HEK293T (cell line): ENCODE data around the gene TFEB.

Experiments
- FOXK2 ChIP-seq: fragments of 450-650 bp; IDR thresholded peaks from 2 replicates; pipeline ENCODE4 v1.6.1; 2016; ENCODE audit warnings: mild to moderate bottlenecking
- FOXM1 ChIP-seq: fragments of 450-650 bp; IDR thresholded peaks from 2 replicates; pipeline ENCODE4 v1.6.1; 2017; ENCODE audit warnings: mild to moderate bottlenecking, borderline replicate concordance
- NFRKB ChIP-seq: fragments of 450-650 bp; IDR thresholded peaks from 2 replicates; pipeline ENCODE4 v1.6.1; 2016; ENCODE audit warnings: mild to moderate bottlenecking, moderate library complexity
- SP1 ChIP-seq: fragments of 450-650 bp; IDR thresholded peaks from 2 replicates; pipeline ENCODE4 v1.6.1; 2017

GRCh38 chr6:41676431-41676830 lies 59.0 kb downstream of the TFEB start:
- TF ChIP-seq NFRKB, result no peak
- TF ChIP-seq FOXK2, result no peak
- no peak for TF ChIP-seq SP1
- no peak for TF ChIP-seq FOXM1
